Measurements from ENCODE around the gene TIMM10.

TIMM10 gene

GRCh38 chr11:57487021-57487778 is 43.4 kb downstream of the TIMM10 start:
- TF ChIP-seq, protein P1, sequence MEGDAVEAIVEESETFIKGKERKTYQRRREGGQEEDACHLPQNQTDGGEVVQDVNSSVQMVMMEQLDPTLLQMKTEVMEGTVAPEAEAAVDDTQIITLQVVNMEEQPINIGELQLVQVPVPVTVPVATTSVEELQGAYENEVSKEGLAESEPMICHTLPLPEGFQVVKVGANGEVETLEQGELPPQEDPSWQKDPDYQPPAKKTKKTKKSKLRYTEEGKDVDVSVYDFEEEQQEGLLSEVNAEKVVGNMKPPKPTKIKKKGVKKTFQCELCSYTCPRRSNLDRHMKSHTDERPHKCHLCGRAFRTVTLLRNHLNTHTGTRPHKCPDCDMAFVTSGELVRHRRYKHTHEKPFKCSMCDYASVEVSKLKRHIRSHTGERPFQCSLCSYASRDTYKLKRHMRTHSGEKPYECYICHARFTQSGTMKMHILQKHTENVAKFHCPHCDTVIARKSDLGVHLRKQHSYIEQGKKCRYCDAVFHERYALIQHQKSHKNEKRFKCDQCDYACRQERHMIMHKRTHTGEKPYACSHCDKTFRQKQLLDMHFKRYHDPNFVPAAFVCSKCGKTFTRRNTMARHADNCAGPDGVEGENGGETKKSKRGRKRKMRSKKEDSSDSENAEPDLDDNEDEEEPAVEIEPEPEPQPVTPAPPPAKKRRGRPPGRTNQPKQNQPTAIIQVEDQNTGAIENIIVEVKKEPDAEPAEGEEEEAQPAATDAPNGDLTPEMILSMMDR (IDR thresholded peaks at IDR 0.05; ENCODE audit: low read depth, low read length, poor library complexity, severe bottlenecking): no peak
- no peak for TF ChIP-seq EZH2phosphoT487 (IDR thresholded peaks at IDR 0.05; ENCODE audit: borderline replicate concordance, low read length)
- Histone ChIP-seq H3K4me1 (ENCODE audit: control insufficient read depth, low read length) (peaks cover 37% of the 10 kb centered on the region), H4K20me1 (ENCODE audit: control insufficient read depth, insufficient read depth, low read depth, low read length) (no peaks in the 10 kb centered on the region), H3K79me2 (ENCODE audit: control insufficient read depth, low read length) (no peaks in the 10 kb centered on the region), H3K4me3 (ENCODE audit: low read length) (no peak overlapping the region), H3F3A (ENCODE audit: control insufficient read depth, insufficient read depth) (0 out of 2 replicates have a peak, but pooled peaks cover 2% of the 10 kb centered on the region), H3K36me3 (ENCODE audit: control insufficient read depth, low read length) (peaks cover 47% of the 10 kb centered on the region), H3K27ac (ENCODE audit: low read depth, low read length) (no peak overlapping the region), H3K9me2 (replicated peaks; ENCODE audit: control insufficient read depth, low read length) (no peaks in the 10 kb centered on the region), H3K9me3 (ENCODE audit: control insufficient read depth, insufficient read depth, low read length) (no peaks in the 10 kb centered on the region), H3K4me2 (ENCODE audit: low read length) (no peak overlapping the region), H3K27me3 (ENCODE audit: control insufficient read depth, low read length) (no peaks in the 10 kb centered on the region)

- Histone ChIP-seq H3K27ac (ENCODE audit: low read depth, low read length) (no peak overlapping the region), H3K4me1 (ENCODE audit: control insufficient read depth, low read length) (peaks cover 43% of the 10 kb centered on the region), H3K4me3 (ENCODE audit: low read length) (no peak overlapping the region), H3K9me3 (ENCODE audit: control insufficient read depth, insufficient read depth, low read length) (no peaks in the 10 kb centered on the region), H3F3A (ENCODE audit: control insufficient read depth, insufficient read depth) (0 out of 2 replicates have a peak, but pooled peaks cover 2% of the 10 kb centered on the region), H3K36me3 (ENCODE audit: control insufficient read depth, low read length) (peaks cover 38% of the 10 kb centered on the region), H3K9me2 (replicated peaks; ENCODE audit: control insufficient read depth, low read length) (no peaks in the 10 kb centered on the region), H3K4me2 (ENCODE audit: low read length) (peak overlapping the region; percentile 65), H3K79me2 (ENCODE audit: control insufficient read depth, low read length) (no peaks in the 10 kb centered on the region), H3K27me3 (ENCODE audit: control insufficient read depth, low read length) (no peaks in the 10 kb centered on the region), H4K20me1 (ENCODE audit: control insufficient read depth, insufficient read depth, low read depth, low read length) (no peaks in the 10 kb centered on the region)
- TF ChIP-seq, protein P1 (IDR thresholded peaks at IDR 0.05; ENCODE audit: low read depth, low read length, poor library complexity, severe bottlenecking): no peak
- no peak for TF ChIP-seq EZH2phosphoT487 (IDR thresholded peaks at IDR 0.05; ENCODE audit: borderline replicate concordance, low read length)
These were observed 45.1 kb downstream of the TIMM10 start for GRCh38 chr11:57485217-57485990.

DNA sequence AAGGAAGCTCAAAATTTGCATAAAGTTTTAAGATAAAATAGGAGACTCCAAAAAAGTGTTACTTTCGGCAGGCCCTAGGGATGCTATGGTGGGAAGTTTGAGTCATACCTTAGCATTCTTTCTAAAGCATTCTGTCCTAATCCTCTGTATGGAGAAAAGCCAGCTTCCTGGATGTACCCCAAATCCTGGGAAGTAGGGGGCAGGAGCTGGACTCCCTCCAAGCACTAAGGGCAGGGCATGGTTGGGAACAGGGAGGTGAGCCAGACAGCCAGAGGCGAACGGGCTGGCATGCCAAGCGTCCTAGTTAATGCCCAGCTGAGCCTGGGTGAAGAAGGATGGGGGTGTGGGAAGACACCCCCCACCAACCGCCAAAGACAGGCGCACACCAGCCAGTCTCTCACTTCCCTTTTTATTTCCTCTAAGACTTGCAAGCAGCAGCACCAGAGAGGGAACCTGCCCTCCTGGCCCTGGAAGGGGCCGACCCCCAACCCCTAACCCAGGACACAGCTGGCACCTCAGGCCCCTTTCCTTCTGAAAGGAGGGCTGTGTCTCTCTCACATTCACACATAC is 46.3 kb downstream of the TIMM10 start:
- Histone ChIP-seq H3K4me1 (ENCODE audit: control insufficient read depth, low read length) (peaks cover 48% of the 10 kb centered on the region), H3K36me3 (ENCODE audit: control insufficient read depth, low read length) (peaks cover 34% of the 10 kb centered on the region), H4K20me1 (ENCODE audit: control insufficient read depth, insufficient read depth, low read depth, low read length) (no peaks in the 10 kb centered on the region), H3K9me3 (ENCODE audit: control insufficient read depth, insufficient read depth, low read length) (no peaks in the 10 kb centered on the region), H3K79me2 (ENCODE audit: control insufficient read depth, low read length) (no peaks in the 10 kb centered on the region), H3K27ac (ENCODE audit: low read depth, low read length) (no peak overlapping the region), H3K4me2 (ENCODE audit: low read length) (peak overlapping the region; percentile 65), H3K9me2 (replicated peaks; ENCODE audit: control insufficient read depth, low read length) (no peaks in the 10 kb centered on the region), H3F3A (ENCODE audit: control insufficient read depth, insufficient read depth) (0 out of 2 replicates have a peak, but pooled peaks cover 2% of the 10 kb centered on the region), H3K27me3 (ENCODE audit: control insufficient read depth, low read length) (no peaks in the 10 kb centered on the region), H3K4me3 (ENCODE audit: low read length) (peak overlapping the region; percentile 69)
- no peak for TF ChIP-seq EZH2phosphoT487 (IDR thresholded peaks at IDR 0.05; ENCODE audit: borderline replicate concordance, low read length)
- TF ChIP-seq, protein P1 (IDR thresholded peaks at IDR 0.05; ENCODE audit: low read depth, low read length, poor library complexity, severe bottlenecking): no peak
